GM18909 (cell line): ENCODE data around the gene SPATA31C2.
"Not testable (repeated sequence)": the region's sequence is repeated elsewhere in the genome, so short reads cannot be mapped to it uniquely, and the experiment has no call there.

Experiments
- ATAC-seq: cut with Tn5 transposase; IDR thresholded peaks from one replicate; pipeline ENCODE4 v1.9.1; 2021; ENCODE audit warnings: mild to moderate bottlenecking; ENCODE audit not compliant: unreplicated experiment, poor library complexity

SPATA31C2 gene

GRCh38 chr9:88138375-88138774, at the start of gene SPATA31C2:
SPATA31C2 (minus strand) TSS chr9:88138475; CDS start chr9:88138446, 29 bp downstream.
- not testable (repeated sequence) for ATAC-seq

- ATAC-seq, result no peak
Measured at GRCh38 chr9:88187631-88188030, 49.4 kb upstream of the SPATA31C2 start.

GRCh38 chr9:88186495-88187110, 48.3 kb upstream of the SPATA31C2 start:
- no peak for ATAC-seq

- no peak for ATAC-seq
Measured at GRCh38 chr9:88184976-88185375, 46.7 kb upstream of the SPATA31C2 start.

GRCh38 chr9:88183798-88184495, 45.7 kb upstream of the SPATA31C2 start:
- no peak for ATAC-seq

- ATAC-seq, result no peak
Measured at GRCh38 chr9:88182501-88182900, 44.2 kb upstream of the SPATA31C2 start.

- ATAC-seq, result no peak
Measured at GRCh38 chr9:88180081-88180765, 41.9 kb upstream of the SPATA31C2 start.

GRCh38 chr9:88179062-88179521, 40.8 kb upstream of the SPATA31C2 start:
- ATAC-seq, result no peak

GRCh38 chr9:88178641-88179040, 40.4 kb upstream of the SPATA31C2 start:
- no peak for ATAC-seq

- ATAC-seq, result no peak
Measured at GRCh38 chr9:88177371-88177770, 39.1 kb upstream of the SPATA31C2 start.

GRCh38 chr9:88174324-88174723, 36.0 kb upstream of the SPATA31C2 start:
- no peak for ATAC-seq

- no peak for ATAC-seq
Measured at GRCh38 chr9:88173378-88173999, 35.2 kb upstream of the SPATA31C2 start.

GRCh38 chr9:88169700-88170099, 31.4 kb upstream of the SPATA31C2 start:
- ATAC-seq, result no peak

- no peak for ATAC-seq
Measured at GRCh38 chr9:88168564-88168963, 30.3 kb upstream of the SPATA31C2 start.

GRCh38 chr9:88166660-88167059, 28.4 kb upstream of the SPATA31C2 start:
- no peak for ATAC-seq

- no peak for ATAC-seq
Measured at GRCh38 chr9:88164850-88165249, 26.6 kb upstream of the SPATA31C2 start.

- ATAC-seq, result no peak
Measured at GRCh38 chr9:88161144-88161543, 22.9 kb upstream of the SPATA31C2 start.

- ATAC-seq, result no peak
Measured at GRCh38 chr9:88143957-88144625, 5.8 kb upstream of the SPATA31C2 start.

GRCh38 chr9:88143179-88143578, 4.9 kb upstream of the SPATA31C2 start:
- ATAC-seq, result no peak

- ATAC-seq, result not testable (repeated sequence)
Measured at GRCh38 chr9:88133552-88133951, 4.7 kb downstream of the SPATA31C2 start.
